ENCODE data around the gene ARMC2. TPM values are rescaled to one million over a fixed set of nuclear protein-coding genes. Genes with fewer than 3 reads are reported as not detected.
A peak's percentile ranks its signal among the peaks of the same experiment; 100 is the strongest.
"Not testable (repeated sequence)": the region's sequence is repeated elsewhere in the genome, so short reads cannot be mapped to it uniquely, and the experiment has no call there.

The ARMC2 gene, protein sequence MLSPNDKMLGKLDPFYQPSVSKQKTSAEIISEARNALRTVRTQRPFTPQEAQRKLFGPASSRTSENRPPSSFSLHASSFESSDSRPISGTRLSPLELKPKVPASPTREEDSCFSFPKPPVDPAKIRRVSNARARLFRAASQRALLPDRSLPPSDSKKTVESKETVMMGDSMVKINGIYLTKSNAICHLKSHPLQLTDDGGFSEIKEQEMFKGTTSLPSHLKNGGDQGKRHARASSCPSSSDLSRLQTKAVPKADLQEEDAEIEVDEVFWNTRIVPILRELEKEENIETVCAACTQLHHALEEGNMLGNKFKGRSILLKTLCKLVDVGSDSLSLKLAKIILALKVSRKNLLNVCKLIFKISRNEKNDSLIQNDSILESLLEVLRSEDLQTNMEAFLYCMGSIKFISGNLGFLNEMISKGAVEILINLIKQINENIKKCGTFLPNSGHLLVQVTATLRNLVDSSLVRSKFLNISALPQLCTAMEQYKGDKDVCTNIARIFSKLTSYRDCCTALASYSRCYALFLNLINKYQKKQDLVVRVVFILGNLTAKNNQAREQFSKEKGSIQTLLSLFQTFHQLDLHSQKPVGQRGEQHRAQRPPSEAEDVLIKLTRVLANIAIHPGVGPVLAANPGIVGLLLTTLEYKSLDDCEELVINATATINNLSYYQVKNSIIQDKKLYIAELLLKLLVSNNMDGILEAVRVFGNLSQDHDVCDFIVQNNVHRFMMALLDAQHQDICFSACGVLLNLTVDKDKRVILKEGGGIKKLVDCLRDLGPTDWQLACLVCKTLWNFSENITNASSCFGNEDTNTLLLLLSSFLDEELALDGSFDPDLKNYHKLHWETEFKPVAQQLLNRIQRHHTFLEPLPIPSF
- 9.5 TPM for total RNA-seq
- long read RNA-seq, partial matches to known transcripts: 4 of 6 reads
- long read RNA-seq, other reads (novel, unspliced or antisense): 2 of 6 reads

DNA sequence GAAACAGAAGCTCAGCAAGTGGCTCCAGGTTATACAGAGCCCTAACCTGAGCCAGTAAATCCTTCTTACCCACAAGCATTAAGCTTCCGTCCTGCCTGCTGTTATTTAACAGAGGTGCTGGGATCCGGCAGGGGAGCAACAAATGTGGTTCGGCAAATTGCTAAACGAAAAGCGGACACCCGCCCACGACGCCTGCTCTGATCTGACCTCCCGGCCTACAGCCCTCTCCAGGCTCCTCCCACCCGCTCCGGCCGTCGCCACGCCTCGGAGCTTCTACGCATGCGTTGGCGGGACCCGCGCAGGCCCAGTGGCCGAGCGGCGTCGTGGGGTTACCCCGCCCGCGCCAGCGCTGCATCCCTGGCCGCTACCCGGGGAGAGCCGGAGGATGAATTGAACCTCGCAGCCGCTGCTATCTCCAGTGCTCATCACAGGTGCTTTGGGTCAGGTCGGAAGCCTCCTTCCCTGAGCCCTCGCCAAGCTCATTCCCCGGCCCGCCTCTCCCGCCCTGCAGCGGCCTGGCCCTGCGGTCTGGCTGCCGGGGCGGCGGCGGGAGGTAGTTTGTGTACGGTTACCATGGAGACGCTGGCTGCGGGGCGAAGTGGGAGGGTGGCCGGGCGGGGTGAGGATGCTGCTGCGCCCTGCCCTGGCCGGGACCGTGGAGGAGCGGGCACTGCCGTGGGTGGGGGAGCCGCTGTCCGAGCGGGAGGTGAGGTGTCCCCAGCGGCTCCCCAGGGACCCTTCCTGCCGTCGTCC is at the start of gene ARMC2:
TSS of gene ARMC2 (plus strand) at position 307 of the 753 bp plus-strand sequence. CDS start 5,846 bp downstream, outside the sequence.
- peak; percentile 98 for ATAC-seq (ENCODE audit: poor library complexity)
- intact Hi-C loops (cut with DNase I): loop anchor here (5.0 kb wide), 1 partner anchor 224 kb away; no protein-coding TSS in a partner anchor
- peak; percentile 97 for DNase-seq

DNA sequence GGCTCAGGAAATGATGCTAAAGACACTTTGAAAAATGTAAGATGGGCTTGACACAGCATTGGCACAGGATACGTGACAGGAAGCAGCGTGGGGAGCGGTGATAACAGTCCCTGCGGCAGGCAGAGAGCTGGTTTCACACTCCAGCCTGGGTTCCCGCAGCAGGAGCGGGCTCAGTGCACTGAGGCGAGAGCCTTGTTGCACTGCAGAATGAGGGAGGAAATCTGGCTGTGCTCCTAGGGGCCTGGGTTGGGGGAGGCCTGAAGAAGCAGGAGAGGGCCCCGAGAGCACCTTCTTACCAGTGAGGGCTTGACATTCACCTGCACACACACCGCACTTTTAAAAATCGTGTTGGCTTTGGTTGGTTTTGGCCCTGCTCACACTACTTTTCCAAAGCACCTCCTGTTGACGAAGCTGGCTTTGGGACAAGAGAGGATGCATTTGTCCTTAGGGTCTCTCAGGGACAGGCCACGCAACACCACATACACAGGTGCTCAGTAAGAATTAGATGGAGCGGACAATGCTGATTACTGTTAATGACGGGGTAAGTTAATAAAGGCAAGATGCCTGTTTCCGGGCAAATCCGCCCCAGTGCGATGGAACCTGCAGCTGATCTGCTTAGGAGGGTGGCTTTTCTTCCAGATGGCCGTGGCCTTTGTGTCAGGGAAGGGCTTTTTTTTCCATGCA is 49.4 kb upstream of the ARMC2 start:
- intact Hi-C loops (cut with DNase I): no loop called here
- peak; percentile 57 for DNase-seq
- ATAC-seq (ENCODE audit: poor library complexity): peak; percentile 66

DNA sequence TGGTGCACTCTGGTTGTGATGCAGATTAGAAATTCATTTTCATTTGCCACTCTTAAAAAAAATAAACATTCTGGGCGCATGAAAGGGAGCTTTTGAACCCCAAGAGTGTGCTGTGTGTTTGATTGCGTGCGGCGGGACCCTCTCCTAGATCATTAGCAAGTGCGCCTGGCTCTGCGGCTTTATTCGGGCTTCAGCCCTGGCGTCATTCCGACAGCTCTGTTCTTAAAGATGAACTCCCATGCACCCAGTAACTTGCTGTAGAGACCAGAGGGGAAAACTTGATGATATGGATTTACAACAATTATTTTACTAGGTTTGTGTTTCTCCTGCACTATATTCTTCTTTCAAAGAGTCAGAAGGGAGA is 48.9 kb upstream of the ARMC2 start:
- no peak for ATAC-seq (ENCODE audit: poor library complexity)
- intact Hi-C loops (cut with DNase I): no loop called here
- DNase-seq: no peak

DNA sequence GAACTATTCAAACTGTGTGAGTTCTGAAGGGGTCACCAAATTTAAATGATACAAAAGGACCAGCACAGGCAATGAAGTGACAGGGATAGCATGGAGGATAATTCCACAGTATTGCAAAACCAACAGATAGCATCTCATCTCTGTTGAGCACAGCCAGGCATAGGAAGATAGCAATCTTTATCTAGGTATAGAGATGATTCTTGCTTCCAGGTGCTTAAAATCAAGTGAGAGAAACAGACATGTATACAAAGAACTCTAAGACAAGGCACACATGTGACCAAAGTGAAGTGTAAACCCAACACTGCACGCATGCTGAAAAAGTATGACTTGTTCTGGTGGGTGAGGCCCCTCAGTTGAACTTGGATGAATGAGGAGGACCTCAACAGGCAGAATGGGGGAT is 48.4 kb upstream of the ARMC2 start:
- no peak for ATAC-seq (ENCODE audit: poor library complexity)
- no peak for DNase-seq
- intact Hi-C loops (cut with DNase I): no loop called here

DNA sequence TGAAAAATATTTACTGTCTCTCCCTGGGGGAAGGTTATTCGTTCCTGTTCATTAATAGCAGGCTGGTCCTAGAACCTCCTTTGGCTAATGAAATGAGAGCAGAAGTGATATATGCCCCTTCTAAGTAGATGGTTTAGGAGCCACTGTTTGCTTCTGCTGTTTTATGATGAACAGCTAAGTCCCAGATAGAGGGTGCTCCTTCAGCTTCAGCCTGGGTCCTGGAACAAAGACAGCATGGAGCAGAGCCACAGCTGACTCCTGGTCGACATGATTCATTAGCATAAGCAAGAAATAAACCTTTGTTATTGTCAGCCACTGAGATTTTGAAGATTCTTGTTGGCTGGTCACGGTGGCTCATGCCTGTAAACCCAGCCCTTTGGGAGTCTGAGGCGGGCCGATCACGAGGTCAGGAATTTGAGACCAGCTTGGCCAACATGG is 47.8 kb upstream of the ARMC2 start:
- no peak for DNase-seq
- ATAC-seq (ENCODE audit: poor library complexity): no peak
- intact Hi-C loops (cut with DNase I): no loop called here

DNA sequence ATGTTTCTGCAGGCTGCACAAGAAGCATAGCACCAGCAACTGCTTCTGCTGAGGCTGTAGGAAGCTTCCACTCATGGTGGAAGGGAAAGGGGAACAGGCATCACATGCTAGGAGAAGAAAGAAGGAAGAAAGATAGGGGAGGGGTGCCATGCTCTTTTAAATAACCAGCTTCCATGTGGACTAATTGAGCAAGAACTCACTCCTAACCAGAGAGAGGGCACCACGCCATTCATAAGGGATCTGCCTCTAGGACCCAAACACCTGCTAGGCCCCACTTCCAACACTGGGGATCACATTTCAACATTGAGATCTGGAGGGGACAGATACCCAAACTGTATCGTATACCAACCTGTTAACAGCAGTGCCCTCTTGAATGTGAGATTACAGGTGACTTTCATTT is 46.9 kb upstream of the ARMC2 start:
- intact Hi-C loops (cut with DNase I): no loop called here
- ATAC-seq (ENCODE audit: poor library complexity) (peak; percentile 59), DNase-seq (no peak)

DNA sequence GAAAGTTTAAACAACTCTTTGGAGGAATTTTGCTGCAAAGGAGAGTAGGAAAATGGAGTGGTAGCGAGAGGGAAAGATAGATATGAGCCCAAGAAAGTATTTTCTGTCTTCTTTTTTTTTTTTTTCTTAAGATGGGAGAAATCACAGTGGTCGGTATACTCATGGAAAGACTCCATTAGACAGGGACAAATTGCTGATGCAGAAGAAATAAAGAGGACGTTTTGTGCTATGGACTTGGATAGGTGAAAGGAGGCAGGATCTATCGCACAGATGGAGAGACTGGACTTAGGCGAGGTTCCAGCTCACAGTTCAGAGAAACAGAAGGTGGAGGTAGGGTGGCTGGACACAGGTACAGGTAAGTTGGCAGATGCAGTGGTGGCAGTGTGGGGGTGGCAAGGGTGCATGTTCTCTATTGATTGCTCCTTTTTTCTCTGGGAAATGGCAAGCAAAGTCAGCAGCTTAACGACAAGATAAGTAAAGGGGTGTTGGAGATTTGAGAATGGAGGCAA is 44.2 kb upstream of the ARMC2 start:
- intact Hi-C loops (cut with DNase I): no loop called here

DNA sequence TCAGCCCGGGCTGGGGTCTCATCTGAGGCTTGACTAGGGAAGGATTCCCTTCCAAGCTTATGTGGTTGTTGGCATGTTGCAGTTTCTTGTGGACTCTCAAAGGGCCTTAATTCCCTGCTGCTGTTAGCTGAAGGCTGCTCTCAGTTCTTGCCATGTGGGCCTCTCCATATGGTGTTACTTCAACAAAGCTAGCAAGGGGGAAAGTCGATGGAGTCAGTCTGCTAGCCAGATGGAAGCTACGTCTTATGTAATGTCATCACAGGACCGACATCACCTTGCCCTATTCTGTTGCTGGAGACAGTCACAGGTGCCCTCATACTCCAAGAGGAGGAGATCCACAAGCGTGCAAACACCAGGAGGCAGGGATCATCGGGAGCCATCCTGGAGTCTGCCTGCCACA is 43.3 kb upstream of the ARMC2 start:
- intact Hi-C loops (cut with DNase I): no loop called here
- ATAC-seq (ENCODE audit: poor library complexity): no peak
- no peak for DNase-seq

More for the DNA sequence above, 44.2 kb upstream of the ARMC2 start:
- ATAC-seq (ENCODE audit: poor library complexity): no peak
- DNase-seq: no peak

DNA sequence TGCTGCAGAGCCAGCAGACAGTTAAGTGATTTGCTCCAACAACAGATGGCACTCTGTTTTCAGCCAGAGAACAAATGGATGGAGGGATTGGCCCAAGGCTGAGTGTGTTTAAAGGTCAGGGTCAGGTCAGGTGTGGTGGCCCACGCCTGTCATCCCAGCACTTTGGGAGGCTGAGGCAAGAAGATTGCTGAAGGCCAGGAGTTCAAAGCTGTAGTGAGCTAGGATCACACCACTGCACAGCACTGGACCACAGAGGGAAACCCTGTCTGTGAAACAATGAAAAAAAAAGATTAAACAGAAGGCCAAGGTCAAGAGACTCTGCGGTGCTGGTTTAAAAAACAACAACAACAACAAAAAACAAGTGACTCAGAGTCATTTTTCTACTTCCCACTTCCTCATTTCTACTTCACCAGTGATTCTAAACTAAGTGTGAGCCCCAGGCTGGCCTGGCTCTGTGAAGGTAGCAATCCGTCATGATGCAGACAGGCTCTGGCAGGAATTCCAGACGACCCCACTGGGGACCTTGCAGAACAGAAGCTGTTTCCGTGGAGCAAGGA is 42.5 kb upstream of the ARMC2 start:
- DNase-seq: no peak
- intact Hi-C loops (cut with DNase I): no loop called here
- ATAC-seq (ENCODE audit: poor library complexity): no peak

DNA sequence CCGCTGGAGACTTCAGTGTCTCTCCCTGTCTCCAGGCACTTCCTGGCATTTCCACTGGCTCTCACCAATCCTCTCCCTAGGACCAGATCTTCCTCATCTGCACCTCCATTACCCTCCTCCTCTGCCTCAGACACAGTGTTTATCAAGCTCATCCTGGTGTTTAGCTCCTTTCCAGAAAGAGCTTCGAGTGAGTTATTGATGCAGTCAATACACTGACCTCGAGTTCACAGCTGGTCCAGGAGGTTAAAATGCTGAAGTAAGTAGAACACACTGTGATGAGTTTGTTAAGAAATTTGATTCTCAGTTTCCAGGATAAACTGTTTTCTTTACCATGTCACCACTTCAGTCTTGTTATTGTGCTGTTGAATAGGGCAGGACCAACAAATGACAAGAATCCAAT is 42.1 kb upstream of the ARMC2 start:
- intact Hi-C loops (cut with DNase I): no loop called here
- DNase-seq: no peak
- ATAC-seq (ENCODE audit: poor library complexity): peak; percentile 16

DNA sequence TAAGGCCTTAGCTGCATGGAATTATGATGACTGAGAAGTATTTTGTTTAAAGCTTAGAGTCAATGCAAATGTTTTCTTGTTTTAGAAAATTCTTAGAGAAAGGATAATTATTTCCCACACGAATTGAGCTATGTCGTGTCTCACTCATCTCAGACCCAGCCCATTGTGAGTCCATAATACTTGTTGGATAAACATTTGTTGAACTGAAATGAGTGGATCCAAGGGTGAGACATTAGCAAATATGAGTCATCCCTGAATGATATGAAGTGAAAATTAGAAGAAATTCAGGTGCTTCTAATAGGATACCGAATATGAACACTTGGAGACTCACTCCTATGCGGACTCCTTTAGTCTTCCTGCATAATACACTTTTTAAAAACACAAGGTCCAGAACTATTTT is 41.6 kb upstream of the ARMC2 start:
- DNase-seq (no peak), ATAC-seq (ENCODE audit: poor library complexity) (no peak)
- intact Hi-C loops (cut with DNase I): no loop called here

DNA sequence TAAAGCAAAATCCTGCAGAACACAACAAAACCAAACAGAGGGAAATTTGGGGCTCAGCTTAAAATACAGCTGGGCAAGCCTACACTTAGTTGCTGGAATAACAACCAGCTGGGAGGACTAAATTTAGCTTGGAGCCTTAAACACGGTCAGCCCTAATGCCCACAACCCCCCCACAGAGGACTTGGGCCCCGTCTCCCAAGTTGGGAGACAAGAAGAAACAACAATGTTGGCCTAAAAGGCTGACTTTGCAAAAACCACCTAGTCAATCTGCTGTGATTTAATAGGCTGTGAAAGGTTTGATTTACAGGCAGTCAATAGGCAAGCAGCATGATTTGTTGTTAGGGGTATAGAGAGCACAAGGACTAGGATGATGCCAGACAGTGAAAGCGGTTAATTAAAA is 40.3 kb upstream of the ARMC2 start:
- intact Hi-C loops (cut with DNase I): no loop called here
- peak; percentile 62 for ATAC-seq (ENCODE audit: poor library complexity)
- DNase-seq: no peak

DNA sequence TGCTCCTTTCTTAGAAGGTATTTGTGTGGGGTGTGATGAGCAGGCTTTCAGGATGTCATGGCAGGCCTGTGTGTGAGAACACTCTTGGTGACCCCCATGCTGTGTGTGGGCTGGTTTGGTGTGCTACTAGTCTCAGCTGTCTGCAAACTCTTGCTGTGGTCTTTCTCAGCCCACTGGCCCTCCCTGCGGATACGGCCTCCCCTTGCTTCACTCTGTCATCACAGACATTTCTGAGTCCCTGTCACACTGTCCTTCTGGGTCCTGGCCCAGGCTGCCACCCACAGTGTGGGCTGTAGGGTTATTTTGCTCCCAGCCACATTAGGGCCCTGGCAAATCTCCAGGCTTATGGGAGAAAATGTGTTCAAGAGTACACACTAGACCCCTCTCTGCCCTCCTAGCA is 39.0 kb upstream of the ARMC2 start:
- no peak for ATAC-seq (ENCODE audit: poor library complexity)
- no peak for DNase-seq
- intact Hi-C loops (cut with DNase I): no loop called here

DNA sequence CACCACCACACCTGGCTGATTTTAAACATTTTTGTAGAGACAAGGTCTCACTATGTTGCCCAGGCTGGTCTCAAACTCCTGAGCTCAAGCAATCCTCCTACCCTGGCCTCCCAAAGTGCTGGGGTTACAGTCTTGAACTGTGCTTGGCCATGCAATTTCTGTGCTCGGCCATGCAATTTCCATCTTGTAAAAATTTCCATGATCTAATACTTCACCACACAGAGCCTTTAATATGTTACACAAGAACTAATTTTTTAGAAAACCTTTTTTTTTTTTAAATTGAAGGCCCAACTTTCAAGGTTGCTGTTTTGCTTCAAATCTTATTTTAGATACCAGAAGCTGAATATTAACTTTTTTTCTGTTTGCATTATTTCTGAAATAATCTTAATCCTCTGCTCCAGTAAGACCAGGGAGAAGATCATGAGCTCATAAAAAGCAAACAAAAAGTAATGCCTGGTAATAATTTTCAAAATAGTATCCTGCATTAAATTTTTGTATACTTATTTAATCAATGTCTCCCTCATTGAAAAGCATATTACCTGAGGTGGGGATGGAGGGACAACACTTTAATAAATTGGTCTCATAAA is 38.1 kb upstream of the ARMC2 start:
- ATAC-seq (ENCODE audit: poor library complexity): no peak
- no peak for DNase-seq
- intact Hi-C loops (cut with DNase I): no loop called here

DNA sequence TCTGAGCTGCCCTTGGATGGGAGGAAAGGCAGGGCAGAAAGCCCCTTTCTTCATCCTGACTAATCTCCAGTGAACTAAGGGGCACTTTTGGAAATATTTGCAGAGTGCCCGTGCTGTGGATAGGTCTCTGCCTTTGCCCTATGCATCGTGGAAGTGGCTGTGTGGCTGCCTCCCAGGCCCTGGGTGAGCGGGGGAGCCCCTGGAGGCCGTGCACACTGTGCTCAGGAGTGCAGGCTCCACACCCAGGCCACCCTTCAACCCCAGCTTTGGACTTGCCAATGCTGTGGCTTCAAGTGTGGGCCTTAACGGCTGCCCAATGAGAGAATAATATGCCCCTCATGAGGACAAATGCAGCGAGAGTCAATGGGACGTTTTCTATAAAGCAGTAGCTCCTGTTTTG is 36.7 kb upstream of the ARMC2 start:
- intact Hi-C loops (cut with DNase I): no loop called here
- ATAC-seq (ENCODE audit: poor library complexity): no peak
- no peak for DNase-seq

DNA sequence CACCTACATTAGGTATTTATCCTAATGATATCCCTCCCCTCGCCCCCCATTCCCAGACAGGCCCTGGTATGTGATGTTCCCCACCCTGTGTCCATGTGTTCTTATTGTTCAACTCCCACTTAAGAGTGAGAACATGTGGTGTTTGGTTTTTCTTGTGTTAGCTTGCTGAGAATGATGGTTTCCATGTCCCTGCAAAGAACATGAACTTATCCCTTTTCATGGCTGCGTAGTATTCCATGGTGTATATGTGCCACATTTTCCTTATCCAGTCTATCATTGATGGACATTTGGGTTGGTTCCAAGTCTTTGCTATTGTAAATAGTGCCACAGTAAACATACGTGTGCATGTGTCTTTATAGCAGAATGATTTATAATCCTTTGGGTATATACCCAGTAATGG is 35.0 kb upstream of the ARMC2 start:
- DNase-seq; intact Hi-C loops (cut with DNase I); ATAC-seq (ENCODE audit: poor library complexity): not testable (repeated sequence)

DNA sequence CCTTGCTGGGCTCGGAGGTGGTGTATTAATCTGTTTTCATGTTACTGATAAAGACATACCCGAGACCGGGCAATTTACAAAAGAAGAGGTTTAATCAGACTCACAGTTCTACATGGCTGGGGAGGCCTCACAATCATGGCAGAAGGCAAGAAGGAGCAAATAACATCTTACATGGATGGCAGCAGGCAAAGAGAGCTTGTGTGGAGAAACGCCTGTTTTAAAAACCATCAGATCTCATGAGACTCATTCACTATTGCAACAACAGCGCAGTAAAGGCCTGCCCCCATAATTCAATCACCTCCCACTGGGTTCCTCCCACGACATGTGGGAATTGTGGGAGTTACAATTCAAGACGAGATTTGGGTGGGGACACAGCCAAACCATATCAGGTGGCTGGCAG is 30.9 kb upstream of the ARMC2 start:
- intact Hi-C loops (cut with DNase I); DNase-seq; ATAC-seq (ENCODE audit: poor library complexity): not testable (repeated sequence)

DNA sequence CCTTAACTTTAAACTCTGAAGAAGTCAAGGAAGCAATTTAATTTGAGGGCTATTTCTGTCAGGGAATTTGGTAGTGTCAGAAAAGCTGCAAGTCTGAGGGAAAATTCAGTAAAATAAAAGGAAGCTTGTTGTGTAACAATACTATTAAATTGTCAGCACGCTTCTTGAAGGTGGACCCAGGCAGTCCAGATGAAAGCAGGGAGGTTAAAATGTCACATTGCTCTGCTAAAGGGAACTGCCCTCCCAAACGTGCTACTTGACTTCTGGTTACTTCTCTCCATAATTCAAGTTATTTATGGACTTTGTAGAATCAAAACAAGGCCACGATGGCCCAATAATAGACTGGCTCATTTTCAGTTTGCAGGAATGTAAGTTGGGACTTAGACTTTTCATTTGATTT is 28.2 kb upstream of the ARMC2 start:
- no peak for ATAC-seq (ENCODE audit: poor library complexity)
- intact Hi-C loops (cut with DNase I): no loop called here
- DNase-seq: no peak
